OCI-LY1 (cell line): Measurements from ENCODE around the gene PLPP7.

Experiments
- H2AFZ ChIP-seq: fragments of 200-600 bp; sonication (generic), shearing (Covaris generic); 2 replicates; pipeline ENCODE4 v1.6.0; 2014; ENCODE audit warnings: antibody characterized with exemption, mild to moderate bottlenecking, low read length
- H3F3A ChIP-seq: fragments of 200-600 bp; sonication (generic), shearing (Covaris generic); 2 replicates; pipeline ENCODE4 v1.6.0; 2014; ENCODE audit warnings: mild to moderate bottlenecking, antibody characterized with exemption, low read length, moderate library complexity; ENCODE audit not compliant: insufficient read depth
- H3K27ac ChIP-seq: fragments of 200-600 bp; sonication (generic); 2 replicates; pipeline ENCODE4 v1.5.1; 2014; ENCODE audit warnings: low read length, mixed run types, mild to moderate bottlenecking, low read depth; ENCODE audit not compliant: poor library complexity, severe bottlenecking
- H3K27me3 ChIP-seq: fragments of 200-600 bp; sonication (generic); 2 replicates; pipeline ENCODE4 v1.6.0; 2014; ENCODE audit warnings: antibody characterized with exemption, mild to moderate bottlenecking, low read length, moderate library complexity; ENCODE audit not compliant: insufficient read depth
- H3K36me3 ChIP-seq: fragments of 200-600 bp; sonication (generic); 2 replicates; pipeline ENCODE4 v1.6.1; 2014; ENCODE audit warnings: mild to moderate bottlenecking, antibody characterized with exemption, low read length, moderate library complexity, mixed read lengths; ENCODE audit not compliant: insufficient read depth
- H3K4me1 ChIP-seq: fragments of 200-600 bp; sonication (generic); 2 replicates; pipeline ENCODE4 v1.5.1; 2014; ENCODE audit warnings: mild to moderate bottlenecking, low read length, moderate library complexity; ENCODE audit not compliant: insufficient read depth, severe bottlenecking
- H3K4me2 ChIP-seq: fragments of 200-600 bp; sonication (generic), shearing (Covaris generic); 2 replicates; pipeline ENCODE4 v1.6.1; 2014; ENCODE audit warnings: low read length
- H3K4me3 ChIP-seq: fragments of 200-600 bp; sonication (generic); 2 replicates; pipeline ENCODE4 v1.5.1; 2014; ENCODE audit warnings: low read length, low read depth, mild to moderate bottlenecking, mixed read lengths; ENCODE audit not compliant: poor library complexity, severe bottlenecking
- H3K79me2 ChIP-seq: fragments of 200-600 bp; shearing (Covaris generic); 2 replicates; pipeline ENCODE4 v1.6.1; 2016; ENCODE audit warnings: mixed run types, low read length, mixed read lengths; ENCODE audit not compliant: insufficient read depth
- H3K9ac ChIP-seq: fragments of 200-600 bp; sonication (generic), shearing (Covaris generic); 2 replicates; pipeline ENCODE4 v1.6.1; 2014; ENCODE audit warnings: mild to moderate bottlenecking, low read length, mixed read lengths
- H3K9me2 ChIP-seq: fragments of 200-600 bp; sonication (generic), shearing (Covaris generic); 2 replicates; pipeline ENCODE4 v1.6.1; 2014; ENCODE audit warnings: low read depth, mild to moderate bottlenecking, low read length, mixed read lengths
- H3K9me3 ChIP-seq: fragments of 200-600 bp; shearing (Covaris generic); 2 replicates; pipeline ENCODE4 v1.6.1; 2014; ENCODE audit warnings: low read length, mixed read lengths
- H4K20me1 ChIP-seq: fragments of 200-600 bp; sonication (generic), shearing (Covaris generic); 2 replicates; pipeline ENCODE4 v1.6.0; 2016; ENCODE audit warnings: mild to moderate bottlenecking, low read length; ENCODE audit not compliant: insufficient read depth
- EZH2 ChIP-seq: fragments of 200-600 bp; sonication (generic), shearing (Covaris generic); IDR thresholded peaks from 2 replicates; pipeline ENCODE4 v1.8.0; 2017; ENCODE audit warnings: borderline replicate concordance, mixed run types, mild to moderate bottlenecking, antibody characterized with exemption, low read length, moderate library complexity, mixed read lengths
- TF ChIP-seq, protein P1 (sequence below): fragments of 200-600 bp; sonication (generic), shearing (Covaris generic); IDR thresholded peaks from 2 replicates; pipeline ENCODE4 v1.5.1; 2017; ENCODE audit warnings: mild to moderate bottlenecking, antibody characterized with exemption, low read length, moderate library complexity, mixed read lengths

The PLPP7 gene

DNA sequence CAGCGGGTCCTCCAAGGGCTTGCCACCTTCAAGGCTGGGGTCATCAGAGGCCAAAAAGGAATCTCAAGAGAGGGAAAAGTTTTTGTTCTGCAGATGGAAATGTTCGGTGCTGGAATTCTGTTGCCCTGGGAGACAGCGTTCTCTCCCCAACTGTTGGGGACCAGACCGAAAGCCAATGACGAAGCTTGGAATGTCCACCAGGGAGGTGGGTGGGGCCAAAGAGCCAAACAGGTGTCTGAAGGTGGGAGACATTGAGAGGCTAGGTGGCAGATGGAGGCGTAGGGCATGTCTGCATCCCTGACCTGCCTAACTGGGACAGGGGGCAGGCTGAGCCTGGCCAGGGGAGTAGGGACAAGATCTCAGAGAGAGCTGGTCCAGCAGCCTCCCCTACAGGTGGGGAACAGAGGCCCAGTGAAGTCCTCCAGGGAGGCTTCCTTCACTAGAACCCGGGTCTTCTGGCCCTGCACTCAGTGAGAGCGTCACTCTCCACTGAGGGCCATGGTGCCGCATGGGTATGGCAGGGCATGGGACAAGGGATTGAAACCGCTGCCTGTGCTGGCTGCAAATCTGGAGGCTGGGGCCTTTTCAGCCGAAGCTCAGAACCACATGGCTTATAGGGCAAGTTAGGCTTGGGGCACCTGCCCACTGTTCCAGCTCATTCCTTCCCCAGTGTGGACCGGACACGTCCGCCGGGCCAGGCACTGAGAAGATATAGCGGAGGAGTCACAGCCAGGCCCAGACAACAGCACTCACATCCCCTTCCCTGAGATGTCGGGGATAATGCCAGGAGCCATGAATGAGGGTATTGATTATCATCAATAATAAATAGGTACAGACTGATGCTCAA, 8.2 kb upstream of the PLPP7 start:
- Histone ChIP-seq H3K36me3 (no peaks in the 10 kb centered on the region), H3K27ac (no peak overlapping the region), H4K20me1 (no peaks in the 10 kb centered on the region), H3K4me3 (no peak overlapping the region), H3K79me2 (no peaks in the 10 kb centered on the region), H3K27me3 (peaks cover 4% of the 10 kb centered on the region; the same call in 1 of the 2 replicates), H3K9me3 (no peaks in the 10 kb centered on the region), H3K9ac (no peak overlapping the region), H3K4me2 (no peak overlapping the region), H3F3A (no peaks in the 10 kb centered on the region; the same call in 1 of the 2 replicates), H3K9me2 (no peaks in the 10 kb centered on the region), H3K4me1 (peaks cover 9% of the 10 kb centered on the region), H2AFZ (no peak overlapping the region)
- TF ChIP-seq, protein P1, sequence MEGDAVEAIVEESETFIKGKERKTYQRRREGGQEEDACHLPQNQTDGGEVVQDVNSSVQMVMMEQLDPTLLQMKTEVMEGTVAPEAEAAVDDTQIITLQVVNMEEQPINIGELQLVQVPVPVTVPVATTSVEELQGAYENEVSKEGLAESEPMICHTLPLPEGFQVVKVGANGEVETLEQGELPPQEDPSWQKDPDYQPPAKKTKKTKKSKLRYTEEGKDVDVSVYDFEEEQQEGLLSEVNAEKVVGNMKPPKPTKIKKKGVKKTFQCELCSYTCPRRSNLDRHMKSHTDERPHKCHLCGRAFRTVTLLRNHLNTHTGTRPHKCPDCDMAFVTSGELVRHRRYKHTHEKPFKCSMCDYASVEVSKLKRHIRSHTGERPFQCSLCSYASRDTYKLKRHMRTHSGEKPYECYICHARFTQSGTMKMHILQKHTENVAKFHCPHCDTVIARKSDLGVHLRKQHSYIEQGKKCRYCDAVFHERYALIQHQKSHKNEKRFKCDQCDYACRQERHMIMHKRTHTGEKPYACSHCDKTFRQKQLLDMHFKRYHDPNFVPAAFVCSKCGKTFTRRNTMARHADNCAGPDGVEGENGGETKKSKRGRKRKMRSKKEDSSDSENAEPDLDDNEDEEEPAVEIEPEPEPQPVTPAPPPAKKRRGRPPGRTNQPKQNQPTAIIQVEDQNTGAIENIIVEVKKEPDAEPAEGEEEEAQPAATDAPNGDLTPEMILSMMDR: no peak
- TF ChIP-seq EZH2: no peak

DNA sequence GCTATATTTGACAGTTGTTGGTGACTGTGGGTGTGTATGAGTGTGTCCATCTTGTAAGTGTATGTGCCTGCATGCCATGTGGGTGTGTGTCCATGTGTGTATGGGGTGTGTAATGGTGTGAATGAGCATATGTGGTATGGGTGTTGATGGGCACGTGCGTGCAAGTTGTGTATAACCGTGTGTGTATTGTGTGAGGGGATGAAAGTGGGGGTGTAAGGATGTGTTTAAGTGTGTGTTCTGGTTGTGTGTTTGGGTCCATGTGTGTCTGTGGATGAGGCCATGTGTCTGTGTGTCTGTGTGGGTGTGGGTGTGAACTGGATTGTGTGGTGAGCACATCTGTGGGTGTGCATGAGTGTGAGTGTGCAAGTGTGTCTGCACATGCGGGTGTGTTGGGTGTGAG, 7.3 kb upstream of the PLPP7 start:
- H3K27ac ChIP-seq: no peak overlapping the region
- H3K9ac ChIP-seq: no peak overlapping the region
- no peaks in the 10 kb centered on the region for H3K9me3 ChIP-seq
- H3K36me3 ChIP-seq: no peaks in the 10 kb centered on the region
- H3K9me2 ChIP-seq: no peaks in the 10 kb centered on the region
- TF ChIP-seq EZH2: no peak
- TF ChIP-seq, protein P1: no peak
- H3K27me3 ChIP-seq: peaks cover 4% of the 10 kb centered on the region; the same call in 1 of the 2 replicates
- no peaks in the 10 kb centered on the region for H4K20me1 ChIP-seq
- no peaks in the 10 kb centered on the region for H3K79me2 ChIP-seq
- no peak overlapping the region for H3K4me3 ChIP-seq
- H2AFZ ChIP-seq: no peak overlapping the region
- peaks cover 5% of the 10 kb centered on the region for H3K4me1 ChIP-seq
- H3K4me2 ChIP-seq: no peak overlapping the region
- H3F3A ChIP-seq: no peaks in the 10 kb centered on the region; the same call in 1 of the 2 replicates

DNA sequence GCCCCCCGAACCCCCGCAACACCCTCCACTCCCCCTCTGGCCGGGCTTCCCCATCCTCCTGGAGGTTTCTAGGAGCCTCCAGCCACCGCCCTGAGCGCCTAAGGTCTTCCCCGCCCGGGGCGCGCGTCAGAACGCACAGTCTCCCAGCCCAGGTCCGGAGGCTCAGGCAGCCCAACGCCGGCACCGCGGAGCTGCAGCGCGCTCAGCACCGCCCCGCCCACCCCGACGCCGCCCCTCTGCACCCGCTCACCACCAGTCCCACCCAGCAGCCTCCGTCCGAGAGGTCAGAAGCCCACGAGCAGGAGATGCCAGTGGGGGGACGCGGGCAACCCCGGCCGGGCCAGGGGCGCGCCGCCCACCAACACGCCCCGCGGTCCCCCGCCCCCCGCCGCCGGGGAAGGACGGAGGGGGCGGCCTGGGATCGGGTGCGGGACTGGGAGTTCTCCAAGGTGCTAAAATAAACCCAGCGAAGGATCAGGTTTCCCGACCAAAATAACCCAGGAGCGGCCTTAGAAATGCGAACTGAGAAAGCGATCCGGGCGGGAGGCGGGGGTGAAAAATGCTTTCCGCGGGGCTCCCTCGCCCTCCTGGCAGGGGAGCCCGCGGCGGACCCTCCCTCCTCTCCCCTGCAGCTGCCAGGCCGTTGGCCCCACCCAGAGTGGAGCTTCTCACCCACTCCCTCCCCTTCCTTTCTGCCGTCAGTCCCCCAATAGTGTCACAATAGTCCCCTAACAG, 6.7 kb upstream of the PLPP7 start:
- no peak overlapping the region for H3K27ac ChIP-seq
- no peak overlapping the region for H3K4me3 ChIP-seq
- no peaks in the 10 kb centered on the region for H3K79me2 ChIP-seq
- no peaks in the 10 kb centered on the region for H3K9me3 ChIP-seq
- H2AFZ ChIP-seq: no peak overlapping the region
- H4K20me1 ChIP-seq: no peaks in the 10 kb centered on the region
- TF ChIP-seq, protein P1: no peak
- no peak for TF ChIP-seq EZH2
- no peak overlapping the region for H3K9ac ChIP-seq
- no peaks in the 10 kb centered on the region for H3K36me3 ChIP-seq
- H3K4me1 ChIP-seq: peaks cover 5% of the 10 kb centered on the region
- H3F3A ChIP-seq: no peaks in the 10 kb centered on the region; the same call in 1 of the 2 replicates
- H3K9me2 ChIP-seq: no peaks in the 10 kb centered on the region
- peaks cover 8% of the 10 kb centered on the region; the same call in 1 of the 2 replicates for H3K27me3 ChIP-seq
- no peak overlapping the region for H3K4me2 ChIP-seq
